KBM-7 (cell line): ENCODE measurements around the gene ADAMTS1.
"Not testable (repeated sequence)": the region's sequence is repeated elsewhere in the genome, so short reads cannot be mapped to it uniquely, and the experiment has no call there.

ENCODE experiments used
- DNase-seq: peaks from one replicate; pipeline ENCODE4 v3.0.0-alpha.2; 2015
- in situ Hi-C: fragments of 300-500 bp; cut with MboI; formaldehyde crosslinking; loops from 2 replicates; pipeline ENCODE4 v1.14.3; 2020; ENCODE audit warnings: low sequenced_read_pairs, low pct_unique_long_range_greater_than_20kb, mixed read lengths

The ADAMTS1 gene

DNA sequence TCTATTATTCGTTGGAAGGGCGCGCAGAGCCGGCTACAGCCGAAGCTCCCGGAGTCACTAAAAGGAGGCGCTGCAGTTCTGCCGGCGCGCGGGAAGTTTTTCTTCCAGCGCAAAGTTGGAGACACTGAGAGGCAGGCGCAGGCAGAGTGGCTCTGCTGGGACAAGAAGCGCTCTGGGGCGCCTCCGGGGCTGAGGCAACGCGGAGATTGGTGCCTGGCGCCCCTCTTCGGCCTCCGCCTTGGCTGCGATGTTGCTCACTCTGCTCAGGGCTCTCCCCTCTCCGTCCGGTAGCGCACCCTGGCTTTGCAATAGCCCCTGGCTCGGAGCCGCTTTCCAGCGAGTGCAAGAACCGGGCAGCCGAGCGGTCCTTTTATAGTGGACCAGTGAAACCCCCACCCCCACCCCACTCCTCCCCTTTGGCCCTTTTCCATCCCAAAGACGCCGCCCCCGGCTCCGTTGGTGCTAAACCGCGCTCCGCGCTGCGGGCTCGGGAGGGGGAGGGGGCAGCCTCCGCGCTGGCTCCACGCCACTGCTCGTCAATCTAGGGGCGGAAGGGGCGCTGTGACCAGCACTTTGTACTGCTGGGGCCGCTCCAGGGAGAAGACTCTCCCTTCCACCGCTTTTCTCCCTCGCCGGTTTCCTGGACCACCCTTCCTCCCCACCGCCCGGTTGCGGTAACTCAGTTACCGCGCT lies at the start of gene ADAMTS1:
Gene ADAMTS1 (minus strand): TSS at position 344 of the 693 bp plus-strand sequence. CDS start 455 bp downstream, outside the sequence.
- peak; percentile 63 for DNase-seq
- in situ Hi-C loops = loop anchor here (25.0 kb wide), 1 partner anchor 867 kb away; no protein-coding TSS in a partner anchor

DNA sequence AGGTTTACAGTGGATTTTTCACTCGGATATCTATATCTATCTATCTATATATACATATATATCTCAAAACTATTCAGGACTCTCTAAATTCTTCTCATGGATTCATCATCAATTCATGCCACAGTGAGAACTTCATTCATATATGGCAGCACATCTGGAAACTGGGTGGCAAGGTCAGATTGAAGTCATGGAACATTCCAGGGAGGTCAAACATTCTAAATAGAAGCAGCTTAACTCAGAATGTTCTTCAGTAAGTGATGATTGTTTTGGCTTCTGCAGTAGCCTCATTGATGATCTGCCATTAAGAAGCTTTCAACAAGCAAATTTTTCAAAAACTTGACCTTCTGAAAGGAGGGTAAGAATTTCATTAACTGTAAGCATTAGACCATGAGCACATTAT lies 46.9 kb upstream of the ADAMTS1 start:
- DNase-seq = no peak
- in situ Hi-C loops = no loop called here

DNA sequence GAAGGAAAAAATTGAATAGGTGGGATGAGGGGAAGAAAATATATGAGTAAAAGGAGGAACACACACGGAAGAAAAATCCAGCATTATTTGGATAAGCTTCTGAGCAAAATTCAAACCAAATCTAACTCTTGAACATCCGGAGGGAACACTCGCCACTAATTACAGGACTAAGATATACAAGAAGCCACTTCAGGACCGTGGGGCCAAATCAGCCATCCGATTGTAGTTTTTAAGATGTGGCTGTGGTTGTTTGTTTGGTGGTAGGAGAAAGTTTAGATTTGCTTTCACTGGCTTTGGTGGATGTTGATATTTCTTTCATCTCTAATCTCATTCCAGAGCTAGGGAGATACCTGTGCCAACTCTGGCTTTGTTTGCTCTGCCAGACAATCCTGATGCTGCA lies 43.7 kb upstream of the ADAMTS1 start:
- DNase-seq = no peak
- in situ Hi-C loops = no loop called here

DNA sequence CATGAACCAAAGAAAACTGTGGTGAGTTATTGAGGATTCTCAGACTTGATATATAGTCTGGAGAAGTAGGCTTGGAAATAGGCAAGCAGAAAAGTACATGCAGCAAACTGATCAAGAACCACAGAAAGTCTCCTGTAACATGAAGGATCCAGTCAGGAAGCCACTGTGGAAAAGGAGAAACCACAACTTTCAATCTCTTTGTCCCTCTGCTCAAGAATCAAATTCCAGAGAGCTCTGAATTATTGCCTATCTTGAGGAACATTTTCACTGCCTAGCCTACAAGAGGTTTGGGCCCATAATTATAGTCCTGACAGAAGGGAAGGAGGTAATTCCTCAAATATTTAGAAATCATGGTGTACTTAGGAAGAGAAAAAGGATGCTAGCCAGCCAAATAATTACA lies 43.0 kb upstream of the ADAMTS1 start:
- DNase-seq = no peak
- in situ Hi-C loops = no loop called here

DNA sequence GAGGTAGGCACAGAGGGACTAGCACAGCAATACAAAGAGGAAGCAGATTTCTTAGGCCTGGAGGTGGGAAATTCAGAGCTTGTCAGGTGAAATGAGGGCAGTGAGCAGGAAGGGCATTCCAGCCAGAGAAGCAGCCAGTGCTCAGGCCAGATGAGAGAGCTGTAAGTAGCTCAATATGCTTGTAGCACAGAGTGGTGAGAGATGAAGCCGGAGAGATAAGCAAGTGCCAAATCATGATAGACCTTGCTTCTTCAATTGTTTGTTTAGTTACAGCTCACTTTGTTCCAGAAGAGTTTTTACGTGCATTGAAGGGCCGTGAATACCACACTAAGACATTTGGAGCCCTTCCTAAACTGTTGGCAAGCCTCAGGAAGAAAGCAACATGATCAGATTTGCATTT lies 42.0 kb upstream of the ADAMTS1 start:
- in situ Hi-C loops = no loop called here
- DNase-seq = no peak

DNA sequence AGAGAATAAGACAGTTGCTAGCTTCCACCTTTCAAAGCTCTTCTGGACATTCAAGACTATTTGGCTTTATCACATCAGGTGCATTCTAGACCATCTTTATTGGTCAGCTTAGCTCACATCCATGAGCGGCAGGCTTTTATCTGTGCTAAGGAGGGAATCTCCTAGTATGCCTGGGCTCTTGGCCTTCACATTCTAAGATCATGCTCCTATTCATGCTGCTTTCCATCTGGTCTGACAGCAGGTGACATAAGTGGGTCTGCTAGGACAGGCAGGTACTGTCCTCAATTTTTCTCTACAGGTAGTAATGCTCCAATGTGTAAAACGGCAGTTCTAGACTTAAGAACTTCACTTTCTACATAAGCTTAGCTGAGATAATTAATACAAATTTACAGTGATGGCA lies 39.2 kb upstream of the ADAMTS1 start:
- no peak for DNase-seq
- in situ Hi-C loops = no loop called here

DNA sequence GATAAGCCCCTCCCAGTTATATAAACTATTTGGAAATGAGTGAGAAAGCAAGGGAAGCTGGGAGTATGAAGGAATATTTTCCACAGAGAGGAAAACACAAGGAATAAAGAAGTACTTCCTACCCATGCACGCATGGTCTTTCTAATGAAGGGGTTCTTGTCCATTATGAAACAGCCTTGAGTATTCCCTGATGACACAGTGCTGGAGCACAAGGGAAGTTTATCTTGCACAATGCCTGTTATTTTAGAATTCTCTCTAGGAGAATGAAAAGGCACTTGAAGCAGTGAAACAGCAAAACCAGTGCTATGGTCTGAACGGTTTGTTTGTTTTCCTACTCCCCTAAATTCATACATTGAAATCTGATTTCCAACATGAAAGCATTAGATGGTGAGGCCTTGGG lies 38.6 kb upstream of the ADAMTS1 start:
- DNase-seq = no peak
- in situ Hi-C loops = no loop called here

DNA sequence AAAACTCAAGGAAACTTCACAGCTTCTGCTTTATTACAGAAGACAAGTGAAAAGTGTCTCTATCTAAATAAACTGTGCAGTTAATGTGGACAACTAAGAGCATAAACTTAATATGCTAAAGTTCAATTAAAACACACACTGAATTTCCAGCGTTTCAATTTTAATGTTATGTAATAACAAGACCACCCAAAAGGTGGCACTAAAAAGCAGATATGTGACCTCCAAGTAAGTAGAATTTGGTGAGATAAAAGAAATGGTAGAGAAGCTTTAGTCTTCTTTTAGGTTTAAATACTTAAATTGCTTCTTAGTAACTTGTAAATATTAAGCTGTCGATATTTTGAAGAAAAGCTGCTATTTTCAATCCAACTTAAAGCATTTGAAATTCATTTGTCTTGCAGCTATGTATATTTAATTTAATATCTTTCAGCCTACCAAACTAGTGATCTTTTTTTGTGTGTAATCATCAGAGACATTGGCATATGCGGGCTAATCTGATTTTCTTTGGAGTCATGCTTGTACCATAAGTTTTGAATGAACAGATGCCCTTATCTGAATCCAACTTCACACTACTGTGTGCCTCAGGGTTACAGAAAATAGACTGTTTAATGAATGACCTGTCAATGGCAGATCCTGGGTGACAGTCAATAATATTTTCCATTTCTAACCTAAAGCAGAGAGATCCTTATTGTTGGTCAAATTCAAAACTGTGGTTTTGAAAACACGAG lies 36.5 kb upstream of the ADAMTS1 start:
- peak; percentile 31 for DNase-seq
- in situ Hi-C loops = no loop called here

DNA sequence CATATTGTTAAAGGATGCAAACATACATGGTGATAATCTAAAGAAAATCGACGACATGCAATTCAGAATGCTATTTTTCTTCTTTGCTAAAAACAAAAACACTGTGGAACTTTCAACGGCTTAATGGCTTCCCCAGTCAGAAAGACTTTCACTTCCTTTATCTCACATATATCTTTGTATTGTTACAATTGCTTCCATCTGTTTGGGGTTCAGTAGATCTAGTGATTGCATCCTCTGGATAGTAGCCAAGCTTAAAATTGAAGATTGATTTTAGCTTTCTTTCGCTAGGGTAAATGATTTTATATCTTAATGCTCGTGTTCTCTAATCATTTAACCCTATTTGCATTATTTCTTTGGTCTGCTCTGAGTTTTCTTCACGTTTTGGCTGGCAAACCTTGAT lies 31.8 kb upstream of the ADAMTS1 start:
- DNase-seq = no peak
- in situ Hi-C loops = no loop called here

DNA sequence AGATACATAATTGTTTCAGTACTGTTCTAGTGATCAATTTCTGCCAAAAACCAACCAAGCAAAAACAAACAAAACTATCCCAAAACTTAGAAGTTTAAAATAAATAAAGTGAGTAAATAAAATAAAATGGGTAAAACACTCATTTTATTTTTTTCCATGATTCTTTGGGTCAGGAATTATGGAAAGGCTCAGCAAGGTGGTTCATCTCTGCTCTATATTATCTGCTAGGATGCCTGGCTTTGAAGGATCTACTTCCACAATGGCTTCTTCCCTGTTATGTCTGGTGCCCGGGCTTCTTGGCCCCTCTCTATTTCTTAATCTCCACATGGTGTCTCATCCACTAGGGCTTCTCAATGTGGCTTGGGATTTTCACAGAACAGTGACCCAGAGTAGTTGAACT lies 29.1 kb upstream of the ADAMTS1 start:
- in situ Hi-C loops = no loop called here

DNA sequence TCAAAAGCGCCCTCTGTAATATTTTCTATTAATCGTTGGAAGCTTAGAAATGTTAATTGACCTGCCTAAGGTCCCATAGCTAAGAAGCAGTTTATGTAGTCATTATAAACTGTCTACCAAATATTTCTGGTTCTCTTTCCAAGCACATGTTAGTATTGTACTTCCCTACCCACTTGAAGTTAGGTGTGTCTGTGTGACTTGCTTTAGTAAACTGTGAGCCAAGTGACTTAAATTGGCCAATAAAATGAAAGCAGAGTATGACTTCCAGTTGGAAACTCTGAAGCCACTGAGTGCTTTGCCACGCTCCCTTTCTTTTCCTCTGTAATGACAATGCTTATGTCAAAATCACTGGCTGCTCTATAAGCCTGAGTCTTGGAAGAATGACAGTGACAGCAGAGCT lies 20.6 kb upstream of the ADAMTS1 start:
- in situ Hi-C loops = no loop called here
- no peak for DNase-seq

More for the DNA sequence above, 29.1 kb upstream of the ADAMTS1 start:
- DNase-seq = no peak

DNA sequence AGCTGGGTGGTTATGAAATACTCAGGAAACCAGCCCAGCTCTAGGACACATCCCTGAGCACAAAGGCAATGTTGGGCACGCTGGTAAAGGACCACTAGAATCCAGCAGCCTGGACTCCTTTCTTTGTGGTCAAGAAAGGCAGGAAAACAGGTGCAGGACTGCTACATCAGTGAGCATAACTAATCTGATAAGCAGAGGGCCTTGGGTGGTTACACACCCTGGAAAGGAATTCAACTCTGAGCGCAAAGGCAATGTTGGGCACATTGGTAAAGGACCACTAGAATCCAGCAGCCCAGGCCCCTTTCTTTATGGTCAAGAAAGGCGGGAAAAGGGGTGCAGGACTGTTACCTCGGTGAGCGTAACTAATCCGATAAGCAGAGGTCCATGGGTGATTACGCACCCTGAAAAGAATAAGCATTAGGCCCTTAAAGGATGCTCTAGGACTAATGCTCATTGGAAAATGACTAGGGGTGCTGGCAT lies 11.7 kb upstream of the ADAMTS1 start:
- DNase-seq, in situ Hi-C loops: not testable (repeated sequence)

DNA sequence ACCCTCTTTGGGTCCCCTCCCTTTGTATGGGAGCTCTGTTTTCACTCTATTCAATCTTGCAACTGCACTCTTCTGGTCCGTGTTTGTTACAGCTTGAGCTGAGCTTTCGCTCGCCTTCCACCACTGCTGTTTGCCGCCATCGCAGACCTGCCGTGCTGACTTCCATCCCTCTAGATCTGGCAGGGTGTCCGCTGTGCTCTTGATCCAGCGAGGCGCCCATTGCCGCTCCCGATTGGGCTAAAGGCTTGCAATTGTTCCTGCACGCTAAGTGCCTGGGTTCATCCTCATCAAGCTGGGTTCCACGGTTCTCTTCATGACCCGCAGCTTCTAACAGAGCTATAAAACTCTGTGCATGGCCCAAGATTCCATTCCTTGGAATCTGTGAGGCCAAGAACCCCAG lies 9.5 kb upstream of the ADAMTS1 start:
- in situ Hi-C loops, DNase-seq: not testable (repeated sequence)

DNA sequence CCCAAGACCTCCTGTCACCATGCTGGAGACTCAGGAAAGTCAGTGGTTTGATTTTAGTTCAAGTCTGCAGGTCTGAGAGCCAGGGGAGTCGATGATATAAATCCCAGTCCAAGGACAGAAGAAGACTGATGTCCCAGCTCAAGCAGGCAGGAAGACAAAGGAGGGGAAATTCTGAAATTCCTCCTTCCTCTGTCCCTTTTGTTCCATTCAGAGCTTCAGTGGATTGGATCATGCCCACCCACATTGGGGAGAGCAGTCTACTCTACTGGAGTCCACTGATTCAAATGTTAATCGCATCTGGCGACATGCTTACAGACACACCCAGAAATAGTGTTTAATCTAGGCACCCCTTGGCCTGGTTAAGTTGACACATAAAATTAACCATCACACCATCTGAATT lies 7.2 kb upstream of the ADAMTS1 start:
- no peak for DNase-seq
- in situ Hi-C loops = no loop called here

DNA sequence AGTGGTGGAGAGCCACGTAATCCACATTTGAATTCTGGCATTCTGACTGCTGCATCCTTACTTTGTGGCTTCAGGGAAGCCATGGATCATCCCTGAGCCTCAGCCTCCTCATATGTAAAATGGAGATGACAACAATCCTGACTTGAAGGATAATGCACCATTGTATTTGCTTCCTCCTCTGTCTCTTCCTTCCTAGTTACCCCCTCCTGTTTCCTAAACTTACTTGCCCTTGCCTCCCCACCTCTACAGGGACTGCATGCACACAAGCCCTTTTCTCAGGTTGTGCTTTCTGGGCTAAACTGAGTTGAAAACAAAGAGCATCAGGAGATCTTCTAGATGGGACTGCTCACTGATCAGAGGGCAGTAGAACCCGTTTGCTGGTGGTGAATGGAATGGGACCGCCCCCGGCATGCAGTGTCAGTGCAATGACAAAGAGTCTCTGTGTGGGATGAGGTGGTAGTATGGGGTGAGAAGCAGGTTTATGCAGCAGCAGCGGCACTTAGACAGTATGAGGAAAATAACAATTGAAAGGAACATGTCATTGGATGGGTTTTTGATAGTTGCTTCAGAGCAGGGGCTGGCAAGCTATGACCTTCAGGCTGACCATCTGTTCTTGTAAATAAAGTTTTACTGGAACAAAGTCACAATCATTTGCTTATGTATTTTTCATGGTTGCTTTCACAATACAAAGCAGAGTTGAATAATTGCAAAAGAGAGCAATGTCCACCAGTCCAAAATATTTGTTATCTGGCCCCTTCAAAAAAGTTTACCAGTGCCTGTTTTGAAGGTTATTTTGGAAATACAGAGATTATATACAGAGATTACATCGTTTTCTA lies 6.1 kb upstream of the ADAMTS1 start:
- in situ Hi-C loops = no loop called here
- no peak for DNase-seq

DNA sequence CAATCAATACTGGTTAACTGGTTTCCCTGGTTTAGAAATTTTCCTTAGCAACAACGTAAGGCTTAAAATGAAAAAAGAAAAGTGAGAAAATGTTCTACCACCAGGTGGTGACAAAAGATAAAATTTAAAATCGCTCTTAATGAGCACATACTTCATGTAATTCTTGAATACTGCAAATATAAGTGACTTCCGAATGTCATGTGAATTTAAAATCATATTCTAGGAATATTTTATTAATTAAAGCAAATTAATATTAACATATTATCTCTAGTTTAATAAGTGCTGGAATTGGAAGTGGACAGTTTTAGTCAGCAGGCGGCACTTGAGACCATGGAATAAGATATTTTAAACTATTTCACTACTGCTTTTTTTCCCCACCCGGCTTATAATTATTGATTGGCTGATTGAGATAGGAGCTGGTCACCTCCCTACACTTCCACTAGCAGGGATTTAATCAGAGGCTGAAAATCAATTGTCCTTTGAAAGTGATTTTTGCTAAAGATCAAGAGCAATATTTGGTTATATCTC lies 5.0 kb upstream of the ADAMTS1 start:
- in situ Hi-C loops = no loop called here
- peak; percentile 77 for DNase-seq

DNA sequence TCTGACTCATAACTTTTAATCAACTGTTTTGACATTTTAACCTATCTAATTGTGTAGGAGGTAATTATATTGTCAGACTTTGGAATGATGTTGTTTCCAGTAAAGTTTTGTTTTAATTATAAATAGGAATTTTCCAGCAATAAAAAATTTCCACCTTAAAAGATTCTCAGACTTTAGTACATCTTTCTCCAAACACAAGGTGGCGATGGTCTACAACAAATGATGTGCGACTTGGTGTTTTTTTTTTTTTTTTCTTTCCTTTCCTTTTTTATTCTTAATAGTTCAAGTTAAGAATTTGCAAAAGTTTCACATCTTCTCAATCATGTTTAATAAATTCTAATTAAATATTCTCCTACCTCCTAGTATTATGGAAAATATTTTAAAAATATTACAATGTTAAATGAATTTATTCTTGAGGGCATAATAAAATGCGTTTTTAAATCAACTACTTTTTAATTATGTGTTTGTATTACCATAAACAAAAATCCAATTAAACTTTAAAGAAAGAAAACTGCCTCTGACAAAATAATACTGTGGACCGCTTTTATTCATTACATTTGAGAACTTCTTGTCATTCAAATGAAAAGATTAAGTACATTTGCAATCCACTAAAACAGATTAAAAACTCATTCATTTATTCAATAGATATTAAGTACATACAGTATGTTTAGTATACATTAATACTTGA lies 4.4 kb upstream of the ADAMTS1 start:
- in situ Hi-C loops = loop anchor here (25.0 kb wide), 1 partner anchor 863 kb away; no protein-coding TSS in a partner anchor
- peak; percentile 44 for DNase-seq

DNA sequence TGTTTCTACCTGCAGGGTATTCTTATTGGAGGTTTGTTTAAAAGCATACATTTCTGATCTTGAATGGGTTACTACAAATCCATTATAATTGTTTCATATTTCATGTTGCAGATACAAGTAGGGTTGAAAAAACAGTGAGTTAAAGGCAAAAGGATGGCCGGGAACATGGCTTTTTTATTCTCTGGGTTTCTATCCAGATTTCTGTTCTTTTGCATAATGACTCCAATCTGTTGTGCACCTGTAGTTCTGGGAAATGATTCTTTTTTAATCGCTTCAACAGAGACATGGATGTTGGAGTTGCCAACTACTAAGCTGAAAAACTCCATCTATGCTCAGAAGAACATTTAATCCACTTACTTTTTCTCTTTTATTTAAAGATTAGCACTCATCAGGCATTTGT lies 2.7 kb upstream of the ADAMTS1 start:
- in situ Hi-C loops = loop anchor here (25.0 kb wide), 1 partner anchor 864 kb away; no protein-coding TSS in a partner anchor
- no peak for DNase-seq

DNA sequence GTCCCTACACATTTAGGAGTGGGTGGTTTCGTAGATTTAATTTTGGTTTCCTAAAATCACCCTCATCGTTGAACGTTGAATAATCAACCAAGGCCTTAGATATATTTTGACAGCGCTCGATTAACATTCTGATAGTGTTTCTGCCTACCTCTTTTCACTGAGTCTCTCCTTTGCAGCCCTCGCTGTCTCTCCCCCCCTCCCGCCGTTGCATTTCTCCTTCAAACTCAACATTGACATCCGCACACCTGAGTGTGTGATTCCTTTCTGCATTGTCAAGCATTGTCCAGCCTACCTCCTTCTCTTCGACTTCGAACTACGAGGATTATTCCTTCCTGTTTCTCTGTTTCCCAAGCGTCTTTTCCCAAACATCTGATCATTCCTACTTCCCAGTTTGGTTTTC lies 1.8 kb upstream of the ADAMTS1 start:
- in situ Hi-C loops = loop anchor here (25.0 kb wide), 1 partner anchor 865 kb away; no protein-coding TSS in a partner anchor
- DNase-seq = no peak
